ENCODE results near the gene GSN.
A peak's percentile ranks its signal among the peaks of the same experiment; 100 is the strongest.

GSN gene

DNA sequence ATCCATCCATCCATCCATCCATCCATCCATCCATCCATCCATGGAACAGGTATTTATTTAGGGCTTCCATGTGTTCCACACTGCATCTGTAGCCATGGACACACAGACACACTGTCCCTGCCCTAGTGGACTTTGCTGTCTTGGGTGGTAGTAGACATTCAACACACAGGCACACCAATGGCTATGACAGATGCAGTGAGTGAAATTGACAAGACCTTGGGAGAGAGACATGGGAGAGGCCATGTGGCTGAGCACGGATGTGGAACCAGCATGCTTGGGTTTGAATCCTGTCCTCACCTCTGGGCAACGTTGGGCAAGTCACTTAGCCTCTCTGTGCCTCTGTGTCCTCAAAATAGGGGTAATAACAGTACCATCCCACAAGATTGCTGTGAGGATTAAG, 56.8 kb downstream of the GSN start:
- no peak overlapping the region for H3K4me3 ChIP-seq (replicated peaks in 1 of 2; ENCODE audit: low read depth in 2 of 2, low read length in 2 of 2)
- no peak for DNase-seq (ENCODE audit: low read depth in 2 of 2)
- no peak for TF ChIP-seq CTCF (IDR thresholded peaks at IDR 0.05; ENCODE audit: low read depth, low read length)

- no peak for TF ChIP-seq CTCF (IDR thresholded peaks at IDR 0.05; ENCODE audit: low read depth, low read length)
- H3K4me3 ChIP-seq (replicated peaks in 1 of 2; ENCODE audit: low read depth in 2 of 2, low read length in 2 of 2) = no peak overlapping the region
- DNase-seq (ENCODE audit: low read depth in 2 of 2) = peak in 1 of 2 donors; percentile 22
Observed at GRCh38 chr9:121325387-121325786, 57.4 kb downstream of the GSN start.

DNA sequence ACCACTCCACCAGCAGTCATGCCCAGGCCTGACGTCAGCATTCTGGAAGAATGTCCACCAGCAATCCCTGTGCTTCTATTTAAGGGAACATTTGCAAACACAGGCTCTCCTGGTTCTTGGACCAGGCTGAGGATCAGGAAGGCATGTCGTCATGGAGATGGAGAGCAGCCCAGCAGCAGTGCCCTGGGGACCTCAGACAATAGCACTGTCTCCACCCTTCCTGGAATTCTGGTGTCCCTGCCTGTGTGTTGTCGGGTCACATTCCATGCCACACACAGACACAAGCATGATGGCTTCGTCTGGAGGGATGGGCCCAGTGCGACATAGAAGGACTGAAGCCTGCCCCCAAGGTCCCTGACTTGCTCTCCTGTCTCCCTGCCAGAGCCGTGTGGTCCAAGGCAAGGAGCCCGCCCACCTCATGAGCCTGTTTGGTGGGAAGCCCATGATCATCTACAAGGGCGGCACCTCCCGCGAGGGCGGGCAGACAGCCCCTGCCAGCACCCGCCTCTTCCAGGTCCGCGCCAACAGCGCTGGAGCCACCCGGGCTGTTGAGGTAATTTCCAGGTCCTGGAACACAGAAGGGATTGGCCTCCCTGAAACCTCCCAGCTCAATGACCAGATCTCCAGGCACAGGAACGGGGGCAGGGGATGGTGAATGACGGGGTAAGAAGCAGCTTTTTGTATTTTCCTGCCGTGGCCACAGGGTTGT, 58.3 kb downstream of the GSN start:
- TF ChIP-seq CTCF (IDR thresholded peaks at IDR 0.05; ENCODE audit: low read depth, low read length) = no peak
- peak; percentile 95 to 97 for DNase-seq (ENCODE audit: low read depth in 2 of 2)
- no peak overlapping the region for H3K4me3 ChIP-seq (replicated peaks in 1 of 2; ENCODE audit: low read depth in 2 of 2, low read length in 2 of 2)

- no peak for DNase-seq (ENCODE audit: low read depth in 2 of 2)
- no peak for TF ChIP-seq CTCF (IDR thresholded peaks at IDR 0.05; ENCODE audit: low read depth, low read length)
- H3K4me3 ChIP-seq (replicated peaks in 1 of 2; ENCODE audit: low read depth in 2 of 2, low read length in 2 of 2) = no peak overlapping the region
Observed at GRCh38 chr9:121326901-121327613, 59.1 kb downstream of the GSN start.

GRCh38 chr9:121328476-121328875, 60.5 kb downstream of the GSN start:
- TF ChIP-seq CTCF (IDR thresholded peaks at IDR 0.05; ENCODE audit: low read depth, low read length) = no peak
- DNase-seq (ENCODE audit: low read depth in 2 of 2) = no peak

GRCh38 chr9:121328876-121329681, 61.1 kb downstream of the GSN start:
- no peak overlapping the region for H3K4me3 ChIP-seq (replicated peaks in 1 of 2; ENCODE audit: low read depth in 2 of 2, low read length in 2 of 2)
- no peak for TF ChIP-seq CTCF (IDR thresholded peaks at IDR 0.05; ENCODE audit: low read depth, low read length)
- DNase-seq (ENCODE audit: low read depth in 2 of 2) = no peak

More at GRCh38 chr9:121328476-121328875, 60.5 kb downstream of the GSN start:
- no peak overlapping the region for H3K4me3 ChIP-seq (replicated peaks in 1 of 2; ENCODE audit: low read depth in 2 of 2, low read length in 2 of 2)

Measured in cardiac fibroblast (primary cell).